Activated CD4-positive, alpha-beta T cell treated with anti-CD3 and anti-CD28 coated beads, Interleukin-2, amount 10 ng/mL, durations not matched to agents 24 days and 14 days (primary cell): ENCODE data around the gene ADAMTSL1. TPM values are rescaled to one million over a fixed set of nuclear protein-coding genes. Genes with fewer than 3 reads are reported as not detected.

ENCODE experiments used
- DNase-seq: peaks from one replicate; pipeline ENCODE4 v3.0.0; 2022
- H3K27ac Mint-ChIP-seq: one replicate; pipeline ENCODE4 v1.8.0; 2022; ENCODE audit warnings: mild to moderate bottlenecking, mixed read lengths
- H3K27me3 Mint-ChIP-seq: one replicate; pipeline ENCODE4 v1.8.0; 2022; ENCODE audit warnings: mixed read lengths
- H3K36me3 Mint-ChIP-seq: one replicate; pipeline ENCODE4 v1.8.0; 2022; ENCODE audit warnings: low read depth, mild to moderate bottlenecking, mixed read lengths
- H3K4me1 Mint-ChIP-seq: one replicate; pipeline ENCODE4 v1.8.0; 2021; ENCODE audit warnings: mixed read lengths
- H3K4me3 Mint-ChIP-seq: one replicate; pipeline ENCODE4 v1.8.0; 2022; ENCODE audit warnings: mild to moderate bottlenecking, moderate library complexity, mixed read lengths
- H3K9me3 Mint-ChIP-seq: one replicate; pipeline ENCODE4 v1.8.0; 2021; ENCODE audit warnings: mixed read lengths
- intact Hi-C: fragments of 100-400 bp; cut with micrococcal nuclease; formaldehyde crosslinking; loops from one replicate; pipeline ENCODE4 v1.15.1; 2023
- total RNA-seq: library from RNA; stranded (reverse); gene quantifications from 2 replicates; pipeline ENCODE4 v1.2.3, GENCODE V29; 2022

ADAMTSL1 gene
- total RNA-seq, 1 donor from 2014 or later, result not detected

DNA sequence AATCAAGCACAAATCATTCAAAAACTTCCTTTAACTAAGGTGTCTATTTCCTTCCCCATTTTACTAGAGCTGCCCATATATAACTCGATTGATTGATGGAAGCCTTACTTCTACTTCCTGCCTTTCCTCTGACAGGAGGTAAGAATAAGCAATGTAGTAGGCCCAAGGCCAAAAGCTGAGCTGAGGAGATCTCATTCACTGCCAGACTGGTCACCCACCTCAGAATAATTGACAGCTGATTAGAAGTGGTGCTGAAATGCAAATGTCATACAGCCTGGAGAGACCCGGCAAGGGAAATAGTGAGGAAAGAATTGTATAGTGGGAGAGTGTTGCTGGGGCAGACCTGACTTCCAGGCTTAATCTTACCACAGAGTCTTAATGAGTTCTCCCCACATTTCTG is 319.2 kb downstream of the ADAMTSL1 start:
- Mint-ChIP-seq H3K27me3 (no peaks in the 10 kb centered on the region), H3K27ac (no peak overlapping the region), H3K36me3 (no peaks in the 10 kb centered on the region), H3K4me3 (no peak overlapping the region), H3K4me1 (no peaks in the 10 kb centered on the region), H3K9me3 (no peaks in the 10 kb centered on the region)
- DNase-seq, result no peak
- intact Hi-C loops, result no loop called here

DNA sequence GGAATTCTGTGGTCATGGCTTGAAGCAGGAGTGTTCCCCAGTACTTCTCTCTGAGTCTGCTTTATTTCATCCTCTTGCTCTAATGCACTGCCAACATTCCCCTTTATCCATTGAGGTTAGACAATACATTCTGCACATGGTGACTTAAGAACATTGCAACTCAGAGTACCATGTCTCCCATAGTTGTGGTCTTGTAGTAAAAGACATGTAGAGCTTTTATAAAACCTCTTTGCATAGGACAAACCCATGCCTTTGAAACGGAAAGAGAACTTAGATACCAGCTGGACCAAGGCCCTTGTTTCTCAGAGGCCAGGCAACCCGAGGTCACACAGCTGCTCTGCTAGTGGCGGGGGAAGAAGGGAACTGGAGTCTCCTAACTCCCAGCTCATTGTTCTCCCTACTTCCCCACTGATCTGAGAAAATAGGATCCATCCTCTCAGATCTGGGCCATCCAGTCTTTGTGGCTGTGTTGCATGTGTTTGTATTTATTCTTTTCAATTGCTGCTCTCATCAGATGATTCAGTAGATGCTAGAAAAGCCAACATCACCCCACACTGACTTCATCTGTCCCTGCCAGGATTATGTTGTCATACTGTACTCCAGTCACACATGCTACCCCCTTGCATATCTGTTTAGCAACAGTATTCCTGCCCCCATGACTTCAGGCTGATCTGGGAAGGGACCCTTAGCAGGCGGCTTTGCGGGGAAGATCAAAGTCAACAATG is 322.2 kb downstream of the ADAMTSL1 start:
- intact Hi-C loops, result no loop called here
- Mint-ChIP-seq H3K9me3 (no peaks in the 10 kb centered on the region), H3K4me1 (no peaks in the 10 kb centered on the region), H3K4me3 (no peak overlapping the region), H3K36me3 (no peaks in the 10 kb centered on the region), H3K27ac (no peak overlapping the region), H3K27me3 (no peaks in the 10 kb centered on the region)
- no peak for DNase-seq

- Mint-ChIP-seq H3K36me3 (no peaks in the 10 kb centered on the region), H3K4me3 (no peak overlapping the region), H3K27me3 (no peaks in the 10 kb centered on the region), H3K4me1 (no peaks in the 10 kb centered on the region), H3K27ac (no peak overlapping the region), H3K9me3 (no peaks in the 10 kb centered on the region)
- no peak for DNase-seq
- intact Hi-C loops, result no loop called here
Measured at GRCh38 chr9:18796696-18797270, 322.8 kb downstream of the ADAMTSL1 start.

GRCh38 chr9:18798106-18798505 is 324.2 kb downstream of the ADAMTSL1 start:
- Mint-ChIP-seq H3K4me3 (no peak overlapping the region), H3K9me3 (no peaks in the 10 kb centered on the region), H3K27me3 (no peaks in the 10 kb centered on the region), H3K27ac (no peak overlapping the region), H3K36me3 (no peaks in the 10 kb centered on the region), H3K4me1 (no peaks in the 10 kb centered on the region)
- intact Hi-C loops, result no loop called here
- no peak for DNase-seq

DNA sequence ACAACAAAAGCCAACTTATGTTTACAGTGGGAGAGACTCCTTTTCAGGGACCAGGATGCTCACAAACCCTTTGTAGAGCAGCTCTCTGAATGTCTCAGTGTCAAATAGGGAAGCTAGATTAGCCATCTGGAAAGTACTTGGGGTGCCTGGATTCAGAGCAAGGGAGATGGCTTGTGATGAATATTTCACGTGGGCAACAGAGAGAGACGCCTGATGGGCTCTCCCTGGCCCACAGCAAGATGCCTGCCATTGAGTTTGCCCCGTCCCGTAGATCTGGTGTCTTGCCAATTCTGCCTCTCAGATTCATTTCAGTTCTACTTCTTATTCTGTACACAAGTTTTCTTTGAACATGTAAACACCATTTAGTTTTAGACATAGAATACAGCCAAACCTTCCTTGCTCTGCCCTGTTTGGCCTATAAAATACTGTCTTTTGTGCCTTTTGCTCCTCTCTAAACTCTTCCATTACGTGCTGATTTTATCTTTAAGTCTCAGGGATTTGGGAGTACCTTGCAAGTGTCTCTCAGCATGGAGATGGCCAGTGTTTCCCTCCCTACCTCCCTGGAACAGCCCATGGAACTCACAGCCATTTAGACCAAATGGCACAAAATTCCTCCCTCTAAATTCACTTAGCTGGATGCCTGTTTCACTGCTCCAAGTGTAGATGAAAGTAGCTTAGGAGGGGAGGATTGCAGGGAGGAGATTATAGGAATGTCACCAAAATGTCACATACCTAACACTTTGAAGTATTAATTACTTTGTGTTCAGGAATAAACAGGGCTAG is 324.7 kb downstream of the ADAMTSL1 start:
- no peak for DNase-seq
- intact Hi-C loops, result no loop called here
- no peak overlapping the region for H3K27ac Mint-ChIP-seq
- no peaks in the 10 kb centered on the region for H3K36me3 Mint-ChIP-seq
- no peaks in the 10 kb centered on the region for H3K9me3 Mint-ChIP-seq
- H3K4me3 Mint-ChIP-seq, result no peak overlapping the region
- H3K27me3 Mint-ChIP-seq, result no peaks in the 10 kb centered on the region
- H3K4me1 Mint-ChIP-seq, result no peaks in the 10 kb centered on the region

- DNase-seq, result no peak
- no peak overlapping the region for H3K27ac Mint-ChIP-seq
- H3K9me3 Mint-ChIP-seq, result no peaks in the 10 kb centered on the region
- intact Hi-C loops, result no loop called here
- H3K4me1 Mint-ChIP-seq, result no peaks in the 10 kb centered on the region
- no peaks in the 10 kb centered on the region for H3K27me3 Mint-ChIP-seq
- no peaks in the 10 kb centered on the region for H3K36me3 Mint-ChIP-seq
- no peak overlapping the region for H3K4me3 Mint-ChIP-seq
Measured at GRCh38 chr9:18799428-18799827, 325.5 kb downstream of the ADAMTSL1 start.

- no peak for DNase-seq
- intact Hi-C loops, result no loop called here
- no peak overlapping the region for H3K4me3 Mint-ChIP-seq
- H3K9me3 Mint-ChIP-seq, result no peaks in the 10 kb centered on the region
- H3K36me3 Mint-ChIP-seq, result no peaks in the 10 kb centered on the region
- no peaks in the 10 kb centered on the region for H3K4me1 Mint-ChIP-seq
- H3K27ac Mint-ChIP-seq, result no peak overlapping the region
- no peaks in the 10 kb centered on the region for H3K27me3 Mint-ChIP-seq
Measured at GRCh38 chr9:18800579-18800978, 326.6 kb downstream of the ADAMTSL1 start.

DNA sequence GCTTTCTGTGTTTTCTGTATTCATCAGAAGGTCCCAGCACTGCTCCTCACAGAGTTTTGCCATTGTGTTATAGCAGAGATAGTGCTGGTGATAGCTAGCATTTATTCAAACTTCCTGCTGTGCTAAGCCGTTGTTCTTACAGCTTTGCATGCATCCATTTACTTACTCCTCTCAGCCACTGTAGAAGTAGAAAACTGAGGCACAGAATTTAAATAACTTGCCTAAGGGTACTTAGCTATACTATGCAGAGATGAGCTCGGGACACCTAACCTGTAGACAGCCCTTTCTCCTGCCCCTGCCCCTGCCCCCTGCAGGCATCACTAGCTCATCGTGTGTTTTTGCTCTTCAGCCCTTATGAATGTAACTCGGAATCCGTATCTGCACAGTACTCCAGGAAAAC is 331.4 kb downstream of the ADAMTSL1 start:
- no peak overlapping the region for H3K4me3 Mint-ChIP-seq
- H3K36me3 Mint-ChIP-seq, result no peaks in the 10 kb centered on the region
- no peak overlapping the region for H3K27ac Mint-ChIP-seq
- intact Hi-C loops, result no loop called here
- H3K27me3 Mint-ChIP-seq, result peaks cover 3% of the 10 kb centered on the region
- DNase-seq, result no peak
- H3K4me1 Mint-ChIP-seq, result no peaks in the 10 kb centered on the region
- no peaks in the 10 kb centered on the region for H3K9me3 Mint-ChIP-seq

- no peak overlapping the region for H3K27ac Mint-ChIP-seq
- peaks cover 3% of the 10 kb centered on the region for H3K27me3 Mint-ChIP-seq
- intact Hi-C loops, result no loop called here
- H3K4me1 Mint-ChIP-seq, result no peaks in the 10 kb centered on the region
- H3K36me3 Mint-ChIP-seq, result no peaks in the 10 kb centered on the region
- DNase-seq, result no peak
- no peaks in the 10 kb centered on the region for H3K9me3 Mint-ChIP-seq
- H3K4me3 Mint-ChIP-seq, result no peak overlapping the region
Measured at GRCh38 chr9:18806232-18807080, 332.5 kb downstream of the ADAMTSL1 start.

GRCh38 chr9:18810581-18810980 is 336.6 kb downstream of the ADAMTSL1 start:
- intact Hi-C loops, result no loop called here
- no peaks in the 10 kb centered on the region for H3K4me1 Mint-ChIP-seq
- no peak overlapping the region for H3K4me3 Mint-ChIP-seq
- H3K27me3 Mint-ChIP-seq, result peaks cover 8% of the 10 kb centered on the region
- H3K36me3 Mint-ChIP-seq, result no peaks in the 10 kb centered on the region
- no peak for DNase-seq
- no peak overlapping the region for H3K27ac Mint-ChIP-seq
- H3K9me3 Mint-ChIP-seq, result no peaks in the 10 kb centered on the region

DNA sequence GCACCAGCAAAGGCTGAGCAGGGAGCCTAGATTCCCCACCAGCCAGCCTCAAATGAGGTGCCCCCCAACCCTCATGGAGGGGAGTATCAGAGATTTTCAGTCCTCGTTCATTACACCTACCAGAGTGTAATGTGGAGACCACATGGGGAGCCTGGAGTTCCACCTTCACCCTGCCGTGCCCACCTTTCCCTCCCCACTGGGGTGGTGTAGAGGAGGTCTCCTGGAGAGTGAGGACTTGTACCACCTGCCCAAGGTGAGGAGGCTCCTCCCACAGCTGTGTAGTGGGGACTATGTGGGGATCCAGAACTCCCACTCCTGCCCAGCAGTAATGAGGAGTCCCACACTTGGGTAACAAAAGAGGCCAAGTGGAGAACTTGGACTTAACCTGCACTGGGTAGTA is 337.2 kb downstream of the ADAMTSL1 start:
- Mint-ChIP-seq H3K9me3 (no peaks in the 10 kb centered on the region), H3K36me3 (no peaks in the 10 kb centered on the region), H3K27ac (no peak overlapping the region), H3K4me3 (no peak overlapping the region), H3K4me1 (no peaks in the 10 kb centered on the region), H3K27me3 (peaks cover 8% of the 10 kb centered on the region)
- DNase-seq, result no peak
- intact Hi-C loops, result no loop called here

DNA sequence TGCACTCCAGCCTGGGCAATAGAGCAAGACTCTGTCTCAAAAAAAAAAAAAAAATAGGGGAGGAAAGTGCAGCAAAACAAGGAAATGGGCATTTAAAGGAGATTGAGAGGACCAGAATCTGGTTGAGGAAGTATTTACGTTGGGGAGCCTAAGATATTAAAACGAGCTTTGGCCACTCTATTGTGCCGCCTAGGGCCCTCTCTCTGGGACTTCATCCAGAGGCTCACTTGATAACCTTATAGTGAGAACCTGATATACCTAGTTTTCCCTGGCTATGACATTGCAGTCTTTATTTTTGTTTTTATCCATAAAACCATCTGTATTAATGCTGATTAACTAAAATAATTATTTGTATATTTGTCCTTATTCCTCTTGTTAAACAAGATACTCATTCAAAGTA is 345.5 kb downstream of the ADAMTSL1 start:
- Mint-ChIP-seq H3K36me3 (no peaks in the 10 kb centered on the region), H3K27me3 (peaks cover 7% of the 10 kb centered on the region), H3K4me3 (no peak overlapping the region), H3K4me1 (no peaks in the 10 kb centered on the region), H3K9me3 (no peaks in the 10 kb centered on the region), H3K27ac (no peak overlapping the region)
- no peak for DNase-seq
- intact Hi-C loops, result no loop called here

GRCh38 chr9:18820566-18821095 is 346.7 kb downstream of the ADAMTSL1 start:
- intact Hi-C loops, result no loop called here
- H3K4me3 Mint-ChIP-seq, result no peak overlapping the region
- peaks cover 3% of the 10 kb centered on the region for H3K27me3 Mint-ChIP-seq
- H3K36me3 Mint-ChIP-seq, result no peaks in the 10 kb centered on the region
- no peaks in the 10 kb centered on the region for H3K9me3 Mint-ChIP-seq
- no peak overlapping the region for H3K27ac Mint-ChIP-seq
- H3K4me1 Mint-ChIP-seq, result peaks cover 2% of the 10 kb centered on the region
- no peak for DNase-seq
